ENCODE results near the gene RAET1G.
"Not testable (repeated sequence)": the region's sequence is repeated elsewhere in the genome, so short reads cannot be mapped to it uniquely, and the experiment has no call there.

RAET1G gene

GRCh38 chr6:149954328-149954983 is 31.5 kb upstream of the RAET1G start:
- H3K27ac ChIP-seq; DNase-seq (ENCODE audit: low read depth, low spot score): not testable (repeated sequence)

DNA sequence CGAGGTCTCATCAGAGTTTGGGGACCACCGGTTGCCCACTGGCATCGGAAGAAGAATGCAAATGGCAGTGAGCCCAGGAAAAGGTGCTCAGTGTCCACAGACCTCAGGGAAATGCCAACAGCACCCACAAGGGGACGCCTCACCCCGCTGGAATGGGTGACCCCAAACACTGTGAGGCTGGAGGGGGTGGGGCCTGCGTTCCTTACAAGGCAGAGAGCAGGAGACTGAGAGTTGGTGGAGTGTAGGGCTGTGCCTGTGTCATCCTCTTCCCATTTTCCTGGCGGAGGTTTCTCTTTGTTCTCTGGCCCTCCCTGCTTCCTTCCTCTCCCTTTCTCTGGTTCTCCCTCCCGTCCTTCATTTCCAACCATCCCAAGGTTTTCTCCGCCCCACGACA is 31.0 kb upstream of the RAET1G start:
- not testable (repeated sequence) for DNase-seq (ENCODE audit: low read depth, low spot score); H3K27ac ChIP-seq

- H3K27ac ChIP-seq; DNase-seq (ENCODE audit: low read depth, low spot score): not testable (repeated sequence)
Measured at GRCh38 chr6:149953390-149953789, 30.5 kb upstream of the RAET1G start.

DNA sequence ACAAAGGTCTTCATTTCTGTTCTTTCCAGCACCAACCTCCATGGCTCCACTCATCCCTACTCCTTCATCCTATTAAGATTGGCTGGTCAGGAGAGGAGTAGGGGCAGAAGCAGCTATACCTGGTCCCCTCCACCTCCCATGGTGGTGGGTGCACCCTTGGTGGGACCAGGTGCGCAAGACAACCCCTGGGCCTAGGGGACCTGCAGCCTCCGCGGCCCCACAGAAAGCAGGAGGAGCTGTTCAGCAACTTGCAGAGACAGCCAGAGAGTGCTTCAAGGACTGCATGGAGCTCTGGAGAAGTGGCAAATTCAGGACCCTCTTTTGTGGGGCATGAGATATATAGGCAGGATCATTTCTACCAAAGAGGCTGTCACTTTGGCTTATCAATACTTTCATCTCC is 28.7 kb upstream of the RAET1G start:
- H3K27ac ChIP-seq = no peak overlapping the region
- DNase-seq (ENCODE audit: low read depth, low spot score) = no peak

DNA sequence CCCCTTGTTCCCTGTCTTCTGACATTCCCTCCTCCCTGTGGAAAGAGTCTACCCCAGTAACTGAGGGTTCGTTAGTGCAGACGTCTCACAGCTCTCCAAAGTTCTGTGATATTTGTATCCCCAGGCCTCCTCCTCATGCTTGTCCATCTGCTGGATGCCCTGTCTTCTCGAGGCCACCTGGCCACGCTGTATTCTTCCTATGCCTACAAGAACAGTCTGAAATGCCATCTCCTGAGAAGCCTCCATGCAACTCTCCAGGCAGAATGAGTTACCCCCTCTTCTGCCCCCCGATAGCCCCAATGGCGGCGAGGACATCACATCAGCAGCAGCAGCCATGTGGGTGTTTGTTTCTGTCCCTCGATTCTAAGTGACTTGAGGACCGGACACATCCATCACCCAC is 28.2 kb upstream of the RAET1G start:
- DNase-seq (ENCODE audit: low read depth, low spot score) = no peak
- no peak overlapping the region for H3K27ac ChIP-seq

GRCh38 chr6:149950423-149950822 is 27.5 kb upstream of the RAET1G start:
- DNase-seq (ENCODE audit: low read depth, low spot score) = no peak
- no peak overlapping the region for H3K27ac ChIP-seq

- H3K27ac ChIP-seq = no peak overlapping the region
- DNase-seq (ENCODE audit: low read depth, low spot score) = no peak
Measured at GRCh38 chr6:149948616-149949015, 25.7 kb upstream of the RAET1G start.

DNA sequence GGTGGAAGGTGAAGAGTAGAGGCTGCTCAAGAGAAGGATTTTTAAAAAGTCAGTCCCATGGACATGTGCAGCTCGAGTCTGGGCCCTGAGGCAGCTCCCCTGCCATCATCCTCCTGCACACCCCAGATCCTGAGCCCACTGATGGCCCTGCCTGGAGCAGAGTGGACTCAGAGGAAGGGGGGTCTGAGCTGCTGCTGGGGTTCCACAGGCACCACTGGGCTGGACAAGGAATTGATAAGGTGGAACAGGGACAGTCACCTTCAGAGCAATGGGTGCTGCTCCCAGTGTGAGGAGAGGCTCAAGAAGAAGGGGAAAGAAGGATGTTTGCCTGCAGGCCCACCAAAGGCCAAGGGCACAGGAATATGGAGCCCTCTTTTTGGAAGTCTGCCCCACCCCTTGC is 25.1 kb upstream of the RAET1G start:
- DNase-seq (ENCODE audit: low read depth, low spot score) = no peak
- H3K27ac ChIP-seq = no peak overlapping the region

- not testable (repeated sequence) for DNase-seq (ENCODE audit: low read depth, low spot score); H3K27ac ChIP-seq
Measured at GRCh38 chr6:149947533-149947932, 24.6 kb upstream of the RAET1G start.

DNA sequence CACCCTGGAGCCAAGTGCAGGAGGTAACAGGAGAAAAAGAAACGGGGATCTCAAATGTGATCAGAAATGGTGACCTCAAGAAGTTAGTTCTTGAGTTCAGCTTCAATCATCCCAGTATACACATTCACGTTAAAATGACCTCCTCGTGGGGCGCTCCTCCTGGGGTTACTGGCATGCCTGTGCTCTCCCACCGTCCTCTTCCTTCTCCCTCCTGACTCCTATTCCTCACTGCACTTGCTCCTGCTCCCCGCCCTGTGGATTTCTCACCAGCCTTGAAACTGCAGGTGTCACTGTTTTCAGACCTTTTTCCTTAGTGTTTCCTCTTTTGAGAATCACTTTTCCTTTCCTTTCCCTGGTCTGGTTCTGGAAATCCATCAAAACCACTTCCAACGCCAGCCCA is 23.7 kb upstream of the RAET1G start:
- not testable (repeated sequence) for DNase-seq (ENCODE audit: low read depth, low spot score)

DNA sequence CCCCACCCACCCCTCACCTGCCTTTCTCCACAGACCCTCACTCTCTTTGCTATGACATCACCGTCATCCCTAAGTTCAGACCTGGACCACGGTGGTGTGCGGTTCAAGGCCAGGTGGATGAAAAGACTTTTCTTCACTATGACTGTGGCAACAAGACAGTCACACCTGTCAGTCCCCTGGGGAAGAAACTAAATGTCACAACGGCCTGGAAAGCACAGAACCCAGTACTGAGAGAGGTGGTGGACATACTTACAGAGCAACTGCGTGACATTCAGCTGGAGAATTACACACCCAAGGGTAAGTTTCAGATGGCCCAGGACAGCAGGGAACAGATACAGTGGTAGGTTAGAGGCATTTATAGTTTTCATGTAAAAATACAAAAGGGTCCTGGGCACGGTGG is 22.4 kb upstream of the RAET1G start:
- DNase-seq (ENCODE audit: low read depth, low spot score); H3K27ac ChIP-seq: not testable (repeated sequence)

More for the DNA sequence above, 23.7 kb upstream of the RAET1G start:
- not testable (repeated sequence) for H3K27ac ChIP-seq

- not testable (repeated sequence) for DNase-seq (ENCODE audit: low read depth, low spot score); H3K27ac ChIP-seq
Measured at GRCh38 chr6:149943321-149943720, 20.4 kb upstream of the RAET1G start.

GRCh38 chr6:149942461-149942829 is 19.5 kb upstream of the RAET1G start:
- no peak for DNase-seq (ENCODE audit: low read depth, low spot score)
- H3K27ac ChIP-seq = peak overlapping the region; percentile 61

DNA sequence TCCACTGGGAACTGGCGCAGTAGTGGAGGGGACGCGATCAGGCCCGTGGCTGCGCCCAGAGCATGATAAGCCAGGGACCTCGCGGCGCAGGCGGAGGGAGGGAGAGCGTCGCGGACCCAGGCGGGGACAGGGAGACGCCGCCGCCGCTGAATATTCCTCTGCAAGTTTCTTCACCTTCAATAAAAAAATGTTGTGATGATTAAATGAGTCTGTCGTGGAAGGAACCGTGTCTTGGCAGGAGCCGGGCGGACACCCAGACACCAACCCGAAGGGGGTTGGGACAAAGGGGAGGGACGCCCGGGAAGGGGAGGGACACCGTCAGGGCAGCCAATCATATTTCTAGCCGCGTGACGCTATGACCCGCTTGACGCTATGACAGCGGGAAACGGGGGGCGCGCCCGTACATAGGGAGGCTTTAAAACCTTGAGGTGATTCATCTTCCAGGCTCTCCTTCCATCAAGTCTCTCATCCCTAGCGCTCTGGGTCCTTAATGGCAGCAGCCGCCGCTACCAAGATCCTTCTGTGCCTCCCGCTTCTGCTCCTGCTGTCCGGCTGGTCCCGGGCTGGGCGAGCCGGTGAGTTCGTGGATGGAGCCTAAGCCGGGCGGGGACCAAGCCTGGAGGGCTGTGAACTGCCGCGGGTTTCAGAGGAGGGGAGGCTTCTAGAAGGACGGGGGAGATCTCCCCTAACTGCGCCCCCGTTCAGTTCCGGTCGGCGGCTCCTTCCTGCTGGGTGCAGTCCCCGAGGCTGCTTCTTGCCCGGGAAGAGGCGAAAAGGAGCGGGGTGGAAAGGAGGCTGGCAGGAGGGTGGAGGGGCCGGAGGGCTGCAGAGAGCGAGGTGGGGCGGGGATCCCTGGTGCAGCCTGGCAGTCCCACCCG is 18.9 kb upstream of the RAET1G start, which contains the start of gene ULBP2:
Gene ULBP2 (plus strand): TSS at position 432 of the 878 bp plus-strand sequence. CDS start 59 bp downstream, at position 491.
- DNase-seq (ENCODE audit: low read depth, low spot score) = peak; percentile 90
- peak within 1 kb of the TSS; percentile 61 for H3K27ac ChIP-seq

GRCh38 chr6:149940672-149940982 is 17.7 kb upstream of the RAET1G start:
- no peak for DNase-seq (ENCODE audit: low read depth, low spot score)
- H3K27ac ChIP-seq = no peak overlapping the region

DNA sequence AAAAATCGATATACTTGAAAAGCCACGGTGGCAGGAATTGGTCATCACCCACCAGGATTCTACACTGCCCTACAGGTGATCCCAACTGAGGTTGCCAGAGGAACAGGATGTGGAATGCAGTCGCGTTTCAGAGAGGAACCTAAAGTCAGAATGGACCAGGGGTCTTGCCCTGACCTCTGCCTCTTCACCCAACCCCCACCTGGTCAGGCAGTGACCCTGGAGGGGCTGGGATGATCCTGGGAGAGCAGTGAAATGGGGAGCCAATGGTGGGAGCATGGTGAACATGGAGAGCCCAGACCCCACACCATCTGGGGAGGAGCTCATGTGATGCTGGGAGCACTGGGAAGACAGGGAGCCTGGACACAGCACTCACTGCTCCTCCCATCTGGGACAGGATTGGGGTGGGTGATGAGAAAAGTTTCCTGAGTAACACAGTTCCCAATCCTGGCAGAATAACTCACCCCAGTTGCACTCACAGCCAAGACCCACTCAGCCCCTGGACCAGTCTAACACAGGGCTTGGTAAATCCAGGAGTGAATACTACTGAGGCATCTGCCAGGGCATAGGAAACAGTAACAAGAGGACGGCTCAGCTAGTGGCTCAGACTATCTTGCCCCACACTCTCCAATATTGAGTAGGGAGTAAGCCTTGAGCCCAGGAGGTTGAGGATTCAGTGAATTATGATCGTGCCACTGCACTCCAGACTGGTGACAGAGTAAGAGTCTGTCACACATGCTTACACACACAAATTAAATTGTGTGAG is 17.2 kb upstream of the RAET1G start:
- no peak for DNase-seq (ENCODE audit: low read depth, low spot score)
- H3K27ac ChIP-seq = no peak overlapping the region

GRCh38 chr6:149939356-149939648 is 16.4 kb upstream of the RAET1G start:
- H3K27ac ChIP-seq = no peak overlapping the region
- no peak for DNase-seq (ENCODE audit: low read depth, low spot score)

DNA sequence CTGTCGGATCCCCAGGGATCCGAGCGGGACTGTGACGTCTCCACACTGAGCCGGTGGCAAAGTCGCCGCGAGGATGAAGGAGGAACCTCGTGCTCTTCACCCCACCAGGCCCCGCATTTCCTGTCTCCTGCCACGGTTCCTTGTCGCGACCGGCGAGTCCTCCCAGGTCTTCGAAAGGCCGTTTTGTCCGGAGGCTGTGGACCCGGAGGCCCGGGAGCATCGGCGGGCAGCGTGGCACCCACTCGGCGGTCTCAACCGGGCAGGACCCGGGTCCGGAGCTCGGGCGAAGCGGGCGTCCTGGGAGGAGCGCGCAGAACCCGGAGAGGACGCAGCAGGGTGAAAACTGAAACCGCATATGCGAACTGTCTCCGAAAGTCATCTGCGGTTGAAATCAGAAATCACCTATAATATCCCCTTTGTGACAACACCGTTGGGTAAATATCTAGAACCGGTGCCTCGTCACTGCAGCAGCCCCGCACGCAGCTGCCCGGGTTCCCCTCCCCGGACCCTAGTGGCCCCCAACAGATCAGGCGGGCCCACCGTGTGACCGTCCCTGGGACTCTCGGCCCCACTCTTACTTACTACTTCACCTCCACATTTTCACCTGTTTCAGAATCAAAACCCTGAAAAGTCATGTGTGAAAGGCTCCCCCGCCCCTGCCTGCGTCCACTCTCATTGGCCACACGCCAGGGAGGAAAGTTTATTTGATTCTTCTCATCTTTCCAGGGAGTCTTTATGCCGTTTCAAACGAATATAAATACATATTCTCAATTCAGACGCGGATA is 15.8 kb upstream of the RAET1G start:
- no peak for DNase-seq (ENCODE audit: low read depth, low spot score)
- H3K27ac ChIP-seq = no peak overlapping the region

DNA sequence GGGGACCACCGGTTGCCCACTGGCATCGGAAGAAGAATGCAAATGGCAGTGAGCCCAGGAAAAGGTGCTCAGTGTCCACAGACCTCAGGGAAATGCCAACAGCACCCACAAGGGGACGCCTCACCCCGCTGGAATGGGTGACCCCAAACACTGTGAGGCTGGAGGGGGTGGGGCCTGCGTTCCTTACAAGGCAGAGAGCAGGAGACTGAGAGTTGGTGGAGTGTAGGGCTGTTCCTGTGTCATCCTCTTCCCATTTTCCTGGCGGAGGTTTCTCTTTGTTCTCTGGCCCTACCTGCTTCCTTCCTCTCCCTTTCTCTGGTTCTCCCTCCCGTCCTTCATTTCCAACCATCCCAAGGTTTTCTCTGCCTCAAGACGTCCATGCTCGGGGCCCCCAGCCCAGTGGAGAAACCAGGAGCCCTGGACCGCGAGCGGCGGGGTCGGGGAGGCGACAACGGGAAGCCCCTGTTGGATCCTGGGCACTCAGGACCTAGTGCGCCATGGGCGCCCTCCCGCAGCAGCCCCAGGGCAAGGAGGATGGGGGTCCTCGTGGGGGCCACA is 15.2 kb upstream of the RAET1G start:
- not testable (repeated sequence) for DNase-seq (ENCODE audit: low read depth, low spot score); H3K27ac ChIP-seq

DNA sequence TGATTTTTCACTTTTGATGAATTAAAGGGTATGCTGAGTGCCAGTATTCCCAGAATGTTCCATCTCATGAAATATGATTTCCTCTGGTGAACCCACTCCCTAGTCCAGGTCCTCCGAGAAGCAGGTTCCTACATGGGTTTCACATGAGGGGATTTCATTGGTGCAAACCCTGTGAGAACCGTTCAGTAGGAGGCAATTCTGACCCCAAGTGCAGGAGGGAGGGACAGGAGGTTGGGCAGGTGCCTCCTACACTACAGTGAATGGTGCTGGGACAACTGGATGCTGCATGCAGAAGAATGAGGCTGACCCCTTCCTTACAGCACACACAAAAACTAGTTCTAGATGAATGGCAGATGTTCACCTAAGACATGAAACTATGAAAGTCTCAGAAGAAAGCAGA is 13.8 kb upstream of the RAET1G start:
- H3K27ac ChIP-seq = no peak overlapping the region
- DNase-seq (ENCODE audit: low read depth, low spot score) = no peak

All from epithelial cell of prostate (primary cell).